Ishikawa (cell line): ENCODE results near the gene RMI2.

ENCODE experiments used
- MAX ChIP-seq: IDR thresholded peaks from 2 replicates; pipeline ENCODE4 v1.6.1; 2012
- RAD21 ChIP-seq: IDR thresholded peaks from 2 replicates; pipeline ENCODE4 v1.6.1; 2012; ENCODE audit warnings: low read depth
- TAF1 ChIP-seq: IDR thresholded peaks from 2 replicates; pipeline ENCODE4 v1.6.1; 2012; ENCODE audit warnings: low read depth, mild to moderate bottlenecking
- TEAD4 ChIP-seq: IDR thresholded peaks from 2 replicates; pipeline ENCODE4 v1.6.1; 2012
- YY1 ChIP-seq: IDR thresholded peaks from 2 replicates; pipeline ENCODE4 v1.6.1; 2012; ENCODE audit warnings: low read depth

GRCh38 chr16:11306997-11307638, 38.1 kb upstream of the RMI2 start:
- TF ChIP-seq YY1: no peak
- no peak for TF ChIP-seq TAF1
- no peak for TF ChIP-seq RAD21
- TF ChIP-seq MAX: no peak
- TF ChIP-seq TEAD4: no peak
